GM21737 (cell line): ENCODE measurements around the gene PIK3R3.

Experiments
- ATAC-seq: cut with Tn5 transposase; IDR thresholded peaks from one replicate; pipeline ENCODE4 v1.9.1; 2021; ENCODE audit warnings: mild to moderate bottlenecking, moderate library complexity; ENCODE audit not compliant: unreplicated experiment

PIK3R3 gene

GRCh38 chr1:46030876-46031660 lies 101.4 kb downstream of the PIK3R3 start:
- no peak for ATAC-seq

DNA sequence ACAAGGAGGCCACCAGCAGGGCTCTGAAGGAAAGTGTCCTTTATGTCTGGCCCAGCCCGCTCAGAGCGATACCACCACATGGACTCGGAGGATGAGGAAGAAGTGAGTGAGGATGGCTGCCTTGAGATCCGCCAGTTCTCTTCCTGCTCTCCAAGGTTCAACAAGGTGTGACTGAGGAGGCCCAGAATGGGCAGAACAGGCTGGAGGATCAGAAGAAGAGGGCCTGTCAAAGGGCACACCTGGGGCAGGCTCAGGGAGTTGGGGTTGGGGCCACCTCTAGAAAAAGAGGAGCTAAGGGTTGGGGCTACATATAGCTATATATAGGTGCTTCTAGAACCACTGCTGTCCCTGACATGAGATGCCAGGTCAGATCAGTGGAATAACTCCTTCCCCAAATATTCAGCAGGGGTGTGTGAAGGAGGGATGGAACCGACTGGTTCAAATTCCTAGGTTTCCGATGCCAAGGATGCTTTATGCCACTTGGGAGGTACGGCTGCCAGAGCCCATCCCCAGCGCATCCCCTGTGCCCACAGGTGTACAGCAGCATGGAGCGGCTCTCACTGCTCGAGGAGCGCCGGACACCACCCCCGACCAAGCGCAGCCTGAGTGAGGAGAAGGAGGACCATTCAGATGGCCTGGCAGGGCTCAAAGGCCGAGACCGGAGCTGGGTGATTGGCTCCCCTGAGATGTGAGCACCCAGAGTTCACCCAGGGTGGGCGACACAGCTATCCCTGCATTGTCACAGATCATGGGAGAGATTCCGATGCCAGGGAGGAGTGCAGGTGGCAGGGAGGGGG lies 102.2 kb downstream of the PIK3R3 start:
- ATAC-seq, result no peak

- ATAC-seq, result no peak
These were observed 104.4 kb downstream of the PIK3R3 start for GRCh38 chr1:46027788-46028573.

DNA sequence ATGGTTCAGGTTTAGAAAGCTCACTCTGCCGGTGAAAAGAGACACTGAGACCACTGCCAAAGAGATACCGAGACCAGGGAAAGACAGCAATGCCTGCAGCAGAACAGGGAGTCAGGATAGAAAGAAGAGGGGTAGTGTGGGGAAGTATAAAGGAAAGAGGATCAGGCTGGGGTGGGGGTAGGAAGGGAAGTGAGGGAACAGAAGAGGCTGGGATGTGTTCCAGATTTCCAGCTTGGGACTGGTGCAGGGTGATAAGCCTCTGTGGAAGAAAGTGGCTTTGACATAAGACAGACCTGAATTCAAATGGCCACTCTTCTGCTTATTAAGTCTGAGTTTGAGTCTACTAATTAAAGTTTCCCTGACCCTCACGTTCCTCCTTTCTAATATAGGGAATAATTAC lies 105.9 kb downstream of the PIK3R3 start:
- no peak for ATAC-seq

DNA sequence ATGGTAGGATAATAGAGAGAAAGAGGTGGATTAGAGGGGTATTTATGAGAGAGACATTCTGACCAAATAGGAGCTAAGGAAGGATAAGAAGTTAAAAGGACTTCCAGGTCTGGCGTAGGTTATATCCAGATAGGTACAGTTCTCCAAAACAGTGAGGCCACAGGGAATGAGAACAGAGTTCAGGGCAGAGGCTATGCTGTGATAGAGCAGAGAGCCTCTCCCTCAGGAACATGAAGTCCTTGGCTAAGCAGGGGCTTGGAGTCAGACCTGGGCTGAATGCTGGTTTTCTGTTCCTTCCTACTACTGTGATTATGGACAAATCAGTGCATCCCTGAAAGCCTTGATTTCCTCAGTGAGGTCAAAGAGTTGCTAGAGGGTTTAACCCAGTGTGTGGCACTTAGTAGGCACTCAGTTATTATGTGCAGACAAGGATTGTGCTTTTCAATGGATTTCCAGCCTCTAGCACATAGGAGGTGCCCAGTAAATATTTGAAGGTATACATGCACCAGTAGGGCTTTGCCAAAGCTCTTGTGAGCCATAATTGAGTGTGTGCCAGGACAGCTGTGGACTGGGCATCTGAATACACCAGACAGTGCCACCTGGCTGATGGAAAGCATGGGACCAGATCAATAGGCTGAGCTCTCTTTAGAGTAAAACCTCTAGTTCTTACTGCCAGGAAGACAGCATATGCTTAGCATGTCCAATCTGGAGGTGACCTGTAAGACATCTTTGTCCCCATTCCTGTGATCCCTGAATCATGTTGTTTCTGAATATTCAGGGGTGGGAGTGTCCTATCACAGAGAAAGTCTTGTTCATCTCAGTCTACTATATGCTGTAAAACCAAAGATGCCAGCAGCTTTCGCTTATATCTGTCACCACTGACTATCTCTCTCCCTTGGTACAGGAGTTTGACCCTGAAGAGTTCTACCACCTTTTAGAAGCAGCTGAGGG lies 111.1 kb downstream of the PIK3R3 start:
- no peak for ATAC-seq

DNA sequence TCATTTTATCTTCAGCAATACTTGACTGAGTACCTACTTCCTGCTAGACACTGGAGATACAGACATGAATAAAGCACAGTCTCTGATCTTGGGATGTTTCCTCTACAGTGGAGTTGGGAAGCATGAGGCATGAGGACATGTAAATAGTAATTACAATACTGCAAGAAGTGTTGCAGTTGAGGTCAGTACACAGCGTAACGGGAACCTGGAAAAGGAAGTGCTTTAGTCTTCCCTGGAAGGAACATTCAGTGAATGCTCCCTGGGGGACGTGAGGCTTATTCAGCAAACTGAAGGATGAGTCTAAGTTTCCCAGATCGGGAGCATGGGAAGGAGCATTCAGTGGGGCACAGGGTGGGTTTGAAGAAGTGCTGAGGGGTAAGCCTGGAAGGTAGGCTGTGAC lies 112.4 kb downstream of the PIK3R3 start:
- no peak for ATAC-seq

DNA sequence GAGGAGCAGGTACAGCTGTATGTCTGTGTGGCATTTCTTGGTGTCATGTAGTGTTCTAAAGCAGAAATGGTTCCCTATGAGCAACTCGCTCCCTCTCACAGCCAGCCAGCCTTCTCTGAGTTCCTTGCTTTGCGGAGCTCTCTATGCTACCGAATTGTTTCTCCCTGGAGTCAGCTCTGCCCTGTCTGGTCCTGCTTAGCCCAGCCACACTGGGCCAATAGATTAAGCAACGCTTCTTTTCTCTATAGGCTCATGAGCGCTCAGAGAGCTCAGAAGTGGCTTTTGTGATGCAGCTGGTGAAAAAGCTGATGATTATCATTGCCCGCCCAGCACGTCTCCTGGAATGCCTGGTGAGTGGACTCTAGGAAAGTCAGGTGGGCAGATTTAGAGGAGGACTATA lies 113.1 kb downstream of the PIK3R3 start:
- no peak for ATAC-seq

DNA sequence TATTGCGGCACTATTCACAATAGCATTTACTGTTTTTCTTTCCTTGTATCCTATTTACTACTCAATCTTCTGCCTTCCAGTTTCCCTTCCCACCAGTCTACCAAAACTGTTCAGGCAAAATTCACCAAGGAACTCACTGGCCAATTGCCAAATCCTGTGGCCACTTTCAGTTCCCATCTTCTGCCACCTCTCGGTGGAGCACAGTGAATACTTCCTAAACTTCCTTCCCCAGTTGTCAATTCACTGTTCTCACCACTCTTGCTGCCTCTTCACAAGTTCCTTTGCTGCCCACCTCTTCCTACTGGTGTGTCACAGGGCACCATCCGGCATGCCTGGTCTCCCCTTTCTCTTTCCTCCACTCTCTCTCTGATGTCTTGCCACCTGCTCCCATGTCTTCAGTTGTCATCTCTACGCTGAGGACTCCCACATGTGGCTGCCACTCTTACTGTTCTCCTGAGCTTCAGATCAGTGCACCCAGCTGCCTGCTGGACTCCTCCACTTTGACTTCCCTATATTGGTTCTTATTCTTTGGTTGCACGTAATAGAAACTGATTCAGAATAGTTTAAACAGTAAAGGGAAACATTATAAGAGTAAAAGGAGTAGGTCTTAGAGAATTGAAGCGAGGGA lies 114.4 kb downstream of the PIK3R3 start:
- ATAC-seq, result no peak

DNA sequence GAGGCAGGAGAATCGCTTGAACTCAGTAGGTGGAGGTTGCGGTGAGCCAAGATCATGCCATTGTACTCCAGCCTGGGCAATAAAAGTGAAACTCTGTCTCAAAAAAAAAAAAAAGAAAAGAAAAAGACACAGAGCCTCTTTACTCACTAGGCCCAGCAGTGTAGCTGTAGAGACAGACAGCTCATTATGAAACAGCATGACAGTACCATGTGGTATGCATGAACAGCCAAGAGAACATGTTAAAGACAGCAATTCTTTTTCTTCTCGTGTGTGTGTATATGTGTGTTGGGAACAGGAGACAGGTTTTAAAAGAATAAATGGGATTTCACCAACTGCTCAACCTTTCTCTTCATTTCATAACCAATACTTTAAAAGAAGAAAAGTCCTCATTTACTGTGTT lies 118.8 kb downstream of the PIK3R3 start:
- no peak for ATAC-seq

DNA sequence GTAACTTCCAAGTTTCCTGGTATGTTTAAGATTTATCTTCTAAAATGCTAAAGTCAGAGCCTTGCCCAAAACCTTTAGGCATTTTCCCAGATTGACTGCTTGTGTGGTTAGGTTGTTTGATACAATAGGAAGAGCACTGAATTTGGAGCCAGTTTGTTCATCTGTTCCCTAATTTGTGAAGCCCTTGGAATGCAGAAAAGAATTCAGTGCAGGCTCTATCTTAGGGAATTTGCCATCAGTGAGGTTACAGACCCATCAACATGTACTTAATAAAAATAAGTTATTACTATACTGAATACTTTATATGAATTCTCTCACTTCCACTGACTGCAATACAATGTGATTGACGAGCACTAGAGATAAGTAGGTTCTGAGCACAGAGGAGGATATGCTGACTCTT lies 120.2 kb downstream of the PIK3R3 start:
- no peak for ATAC-seq

DNA sequence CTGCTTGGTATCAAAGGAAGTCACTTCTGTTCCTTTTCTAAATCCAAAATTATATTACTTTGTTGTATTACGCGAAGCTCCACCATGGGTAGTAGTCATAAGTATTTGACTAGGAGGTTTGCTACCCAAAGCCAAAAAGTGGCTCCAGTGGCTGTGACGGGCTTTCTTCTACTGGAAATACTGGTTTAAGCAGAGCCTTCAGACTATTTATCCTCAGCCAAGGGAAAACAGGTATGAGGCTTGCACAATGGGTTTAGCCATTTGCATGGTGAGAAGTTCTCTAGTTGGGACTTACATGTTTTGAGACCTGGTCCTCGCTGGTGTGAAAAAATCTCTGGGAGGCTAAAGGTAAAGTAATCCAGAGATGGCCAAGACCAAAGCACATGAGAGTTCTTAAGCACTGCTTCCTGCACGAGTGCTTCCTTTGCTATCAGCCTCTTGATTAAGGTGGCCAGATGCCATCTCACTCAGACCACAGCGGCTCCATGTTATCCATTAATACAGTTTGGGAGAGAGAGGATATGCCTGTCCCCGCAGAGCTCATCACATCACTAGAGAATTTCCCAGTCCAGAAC lies 121.2 kb downstream of the PIK3R3 start:
- ATAC-seq, result no peak

DNA sequence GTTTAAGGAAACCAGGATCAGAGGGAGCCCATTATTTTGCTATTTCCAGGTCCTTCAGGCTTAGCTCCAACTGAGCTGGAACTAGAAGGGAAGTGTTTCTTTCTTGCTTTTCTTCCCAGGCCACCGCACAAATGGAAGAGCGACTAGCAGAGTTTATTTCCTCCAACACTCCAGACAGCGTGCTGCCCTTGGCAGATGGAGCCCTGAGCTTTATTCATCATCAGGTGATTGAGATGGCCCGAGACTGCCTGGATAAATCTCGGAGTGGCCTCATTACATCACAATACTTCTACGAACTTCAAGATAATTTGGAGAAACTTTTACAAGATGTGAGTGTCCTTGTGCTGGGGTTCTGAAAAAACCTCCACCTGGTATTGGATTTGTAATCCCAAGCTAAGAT lies 121.8 kb downstream of the PIK3R3 start:
- no peak for ATAC-seq

GRCh38 chr1:46008585-46008984 lies 123.8 kb downstream of the PIK3R3 start:
- no peak for ATAC-seq

GRCh38 chr1:46005594-46005993 lies 126.8 kb downstream of the PIK3R3 start:
- no peak for ATAC-seq

DNA sequence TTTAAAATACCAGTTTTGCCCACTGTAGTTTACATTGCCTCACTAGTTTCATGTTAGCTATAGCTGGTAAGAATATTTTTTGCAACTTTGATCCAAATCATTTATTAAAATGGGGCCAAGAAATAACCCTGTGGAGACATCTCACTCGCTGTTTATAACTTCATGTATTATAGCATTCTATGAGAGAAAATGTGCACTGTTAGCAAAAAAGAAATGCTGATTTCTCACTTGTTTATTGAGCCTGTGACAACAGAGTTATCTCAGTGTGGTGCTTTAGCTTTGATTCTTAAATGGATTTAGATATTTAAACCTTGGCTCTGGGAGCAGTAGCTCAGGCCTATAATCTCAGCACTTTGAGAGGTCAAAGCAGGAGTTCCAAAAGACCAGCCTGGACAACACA lies 127.9 kb downstream of the PIK3R3 start:
- ATAC-seq, result no peak

- no peak for ATAC-seq
These were observed 129.1 kb downstream of the PIK3R3 start for GRCh38 chr1:46003315-46003714.

DNA sequence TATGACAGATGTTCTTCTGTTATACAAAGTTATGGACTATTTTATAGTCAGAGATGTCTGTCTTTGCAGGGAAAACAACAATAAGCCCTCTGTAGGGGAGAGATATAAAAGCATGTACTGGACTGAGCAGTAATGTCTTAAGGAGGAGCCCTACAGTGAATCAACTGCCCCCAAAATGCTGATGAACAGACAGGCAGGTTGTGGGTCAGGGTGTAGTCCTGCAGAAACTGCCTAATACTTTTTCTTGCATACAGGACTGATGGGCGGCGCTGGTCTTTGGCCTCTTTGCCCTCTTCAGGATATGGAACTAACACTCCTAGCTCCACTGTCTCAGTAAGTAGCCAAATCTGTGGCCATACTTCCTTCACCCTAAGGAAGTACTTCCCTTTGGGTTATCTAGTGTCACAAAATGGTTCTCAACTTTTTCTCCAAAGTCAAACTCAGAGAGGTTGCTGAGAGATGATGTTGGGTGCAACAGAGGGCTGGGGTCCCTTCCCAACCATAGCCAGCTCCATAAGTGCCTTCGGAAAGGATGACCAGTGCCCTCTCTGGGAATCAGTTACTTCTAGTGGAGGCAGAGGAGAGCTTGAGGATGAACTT lies 129.8 kb downstream of the PIK3R3 start:
- no peak for ATAC-seq

DNA sequence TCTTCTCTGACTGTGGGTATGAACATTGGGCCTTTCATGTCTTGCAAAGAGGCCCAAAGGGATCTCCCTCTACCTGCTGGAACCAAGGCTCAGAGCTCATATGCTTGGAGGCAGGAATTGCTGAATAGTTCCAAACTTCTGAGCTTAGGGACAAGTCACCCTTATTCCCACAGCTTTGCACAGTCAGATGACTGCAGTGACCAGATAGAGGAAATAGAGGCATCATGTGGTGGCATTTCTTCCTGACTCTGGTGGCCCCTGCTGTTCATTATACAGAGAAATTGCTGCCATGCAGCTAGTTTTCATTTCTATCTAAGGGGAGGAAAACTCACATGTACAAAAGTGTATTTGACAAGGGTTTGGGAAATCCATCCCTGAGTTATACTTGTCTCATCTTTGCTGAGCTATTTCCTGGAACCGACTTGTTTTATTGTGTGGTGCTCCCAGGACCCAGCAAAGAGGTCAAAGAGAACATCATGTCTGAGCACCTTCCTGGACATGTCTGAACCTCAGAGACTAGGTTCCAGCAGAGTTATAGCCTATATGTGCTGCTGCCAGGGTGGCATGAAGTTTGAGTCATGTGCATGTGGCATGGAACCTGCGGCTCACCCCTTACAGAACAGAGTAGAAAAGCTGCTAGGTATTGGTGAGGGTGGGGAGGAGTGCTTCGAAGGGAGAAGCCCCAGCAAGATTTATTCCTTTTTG lies 131.2 kb downstream of the PIK3R3 start:
- ATAC-seq, result no peak

DNA sequence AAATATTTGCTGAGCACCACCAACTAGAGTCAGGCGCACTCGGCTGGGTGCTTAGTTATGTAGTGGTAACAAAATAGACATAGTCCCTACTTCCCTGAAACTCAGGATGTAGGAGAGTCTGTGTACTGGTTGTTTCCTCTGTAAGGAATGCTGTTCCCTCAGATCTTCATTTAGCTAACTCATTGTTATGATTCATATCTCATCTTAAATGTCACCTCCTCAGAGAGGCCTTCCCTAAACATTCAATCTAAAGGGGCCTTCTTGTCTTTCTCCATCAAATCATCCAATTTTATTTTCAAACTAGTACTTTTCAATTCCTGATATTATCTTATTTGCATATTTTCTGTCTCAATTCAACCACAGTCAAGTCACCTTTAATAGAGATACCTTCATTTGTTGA lies 132.9 kb downstream of the PIK3R3 start:
- ATAC-seq, result no peak
